Osteoblast (primary cell): ENCODE data around the gene SLC6A4. TPM values are rescaled to one million over a fixed set of nuclear protein-coding genes. Genes with fewer than 3 reads are reported as not detected.

Experiments
- DNase-seq: peaks from one replicate; pipeline ENCODE4 v3.0.0; 2011; ENCODE audit warnings: low spot score, mixed read lengths; ENCODE audit not compliant: insufficient read length; ENCODE audit errors: missing footprints
- H2AFZ ChIP-seq: 2 replicates; pipeline ENCODE4 v1.6.0; 2011; ENCODE audit warnings: mild to moderate bottlenecking, low read length
- H3K27ac ChIP-seq: 2 replicates; pipeline ENCODE4 v1.5.1; 2011; ENCODE audit warnings: mild to moderate bottlenecking, low read depth, low read length, moderate library complexity
- H3K27me3 ChIP-seq: 2 replicates; pipeline ENCODE4 v1.6.0; 2012; ENCODE audit warnings: mild to moderate bottlenecking, control low read depth, inconsistent platforms, low read length, moderate library complexity; ENCODE audit not compliant: insufficient read depth
- H3K36me3 ChIP-seq: 2 replicates; pipeline ENCODE4 v1.5.1; 2011; ENCODE audit warnings: mild to moderate bottlenecking, low read length, control low read depth, moderate library complexity; ENCODE audit not compliant: insufficient read depth
- H3K4me1 ChIP-seq: 2 replicates; pipeline ENCODE4 v1.5.1; 2011; ENCODE audit warnings: mild to moderate bottlenecking, low read length, control low read depth, moderate library complexity; ENCODE audit not compliant: insufficient read depth
- H3K4me2 ChIP-seq: 2 replicates; pipeline ENCODE4 v1.6.0; 2011; ENCODE audit warnings: mild to moderate bottlenecking, low read length; ENCODE audit not compliant: insufficient read depth
- H3K4me3 ChIP-seq: fragments of 200-600 bp; sonication (generic); 3 replicates; pipeline ENCODE4 v1.5.1; 2012; ENCODE audit warnings: mild to moderate bottlenecking, low read length, inconsistent platforms; ENCODE audit not compliant: insufficient read depth
- H3K79me2 ChIP-seq: 2 replicates; pipeline ENCODE4 v1.6.0; 2012; ENCODE audit warnings: mild to moderate bottlenecking, low read length, control low read depth, inconsistent platforms; ENCODE audit not compliant: insufficient read depth
- H3K9me3 ChIP-seq: 2 replicates; pipeline ENCODE4 v1.5.1; 2011; ENCODE audit warnings: low read depth, low read length, control low read depth
- H4K20me1 ChIP-seq: 2 replicates; pipeline ENCODE4 v1.6.0; 2012; ENCODE audit warnings: mild to moderate bottlenecking, low read length, control low read depth; ENCODE audit not compliant: insufficient read depth
- CTCF ChIP-seq: IDR thresholded peaks from 2 replicates; pipeline ENCODE4 v1.5.1; 2011; ENCODE audit warnings: mild to moderate bottlenecking, low read depth, low read length, moderate library complexity; ENCODE audit errors: extremely low read depth
- total RNA-seq: library from RNA; depleted of rRNA; stranded (reverse); fragments of >200 nt; gene quantifications from 2 replicates; pipeline ENCODE4 v1.2.3, GENCODE V29; 2012

The SLC6A4 gene
- total RNA-seq, 1 donor: 0.36 TPM

DNA sequence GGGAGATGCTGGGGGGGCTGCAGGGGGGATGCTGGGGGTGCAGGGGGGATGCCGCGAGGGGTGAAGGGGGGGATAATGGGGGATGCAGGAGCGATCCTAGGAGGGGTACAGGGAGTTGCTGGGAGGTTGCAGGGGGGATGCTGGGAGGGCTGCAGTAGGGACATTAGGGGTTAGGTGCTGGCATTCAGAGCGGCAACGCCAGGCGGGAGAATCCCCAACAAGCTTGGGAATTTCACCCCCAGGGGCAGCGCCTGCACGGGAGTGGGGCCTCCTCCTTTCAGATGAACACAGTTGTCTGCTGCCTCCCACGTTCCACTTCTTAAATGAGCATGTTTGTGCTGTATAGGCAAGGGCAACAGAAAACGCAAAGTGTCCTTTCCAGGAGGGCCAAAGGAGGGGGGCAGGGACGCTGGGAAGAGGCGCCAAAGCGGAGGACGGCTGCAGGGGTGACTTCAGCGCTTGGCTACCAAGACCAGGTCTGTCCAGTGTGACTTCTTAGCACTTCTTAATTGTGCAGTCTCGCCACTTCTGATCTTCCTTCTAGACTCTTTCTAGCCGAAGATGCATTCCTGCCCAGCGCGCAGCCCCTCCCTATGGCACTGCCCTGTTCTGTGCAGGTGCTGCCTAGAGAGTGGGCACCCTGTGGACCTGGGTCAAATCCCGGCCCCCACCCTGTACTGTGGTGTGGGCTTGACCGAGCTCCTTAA lies 2.0 kb upstream of the SLC6A4 start:
- peaks cover 19% of the 10 kb centered on the region for H3K4me1 ChIP-seq
- no peaks in the 10 kb centered on the region for H4K20me1 ChIP-seq
- H3K9me3 ChIP-seq: no peaks in the 10 kb centered on the region
- TF ChIP-seq CTCF: no peak
- H3K4me3 ChIP-seq: no peak overlapping the region
- no peak overlapping the region for H2AFZ ChIP-seq
- no peak overlapping the region for H3K27ac ChIP-seq
- H3K27me3 ChIP-seq: peaks cover 60% of the 10 kb centered on the region
- H3K36me3 ChIP-seq: no peaks in the 10 kb centered on the region
- no peaks in the 10 kb centered on the region for H3K79me2 ChIP-seq
- peak overlapping the region; percentile 48 for H3K4me2 ChIP-seq
- DNase-seq: peak; percentile 70

DNA sequence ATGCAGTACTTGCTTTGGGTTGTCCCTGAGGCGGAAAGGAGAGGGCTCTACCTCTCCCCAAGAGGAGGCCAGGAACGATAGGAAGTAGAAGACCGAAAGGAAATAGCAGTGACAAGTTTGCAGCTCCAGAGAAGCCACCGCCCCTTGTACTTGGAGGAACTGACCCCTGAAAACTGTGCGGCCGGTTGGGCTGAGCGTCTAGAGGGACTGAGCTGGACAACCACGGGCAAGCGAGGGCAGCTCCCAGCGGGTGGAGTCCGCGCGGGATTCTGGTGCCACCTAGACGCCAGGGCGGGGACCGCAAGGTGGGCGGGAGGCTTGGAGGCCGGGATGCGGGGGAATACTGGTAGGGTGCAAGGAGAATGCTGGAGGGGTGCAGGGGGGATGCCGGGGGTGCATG lies 1.3 kb upstream of the SLC6A4 start:
- H3K9me3 ChIP-seq: no peaks in the 10 kb centered on the region
- H3K79me2 ChIP-seq: no peaks in the 10 kb centered on the region
- no peaks in the 10 kb centered on the region for H3K36me3 ChIP-seq
- peaks cover 19% of the 10 kb centered on the region for H3K4me1 ChIP-seq
- DNase-seq: peak; percentile 92
- H4K20me1 ChIP-seq: no peaks in the 10 kb centered on the region
- H3K27ac ChIP-seq: no peak overlapping the region
- peak overlapping the region; percentile 46 for H3K4me3 ChIP-seq
- no peak overlapping the region for H2AFZ ChIP-seq
- peak; percentile 20 for TF ChIP-seq CTCF
- H3K27me3 ChIP-seq: peaks cover 67% of the 10 kb centered on the region
- H3K4me2 ChIP-seq: peak overlapping the region; percentile 72

- TF ChIP-seq CTCF: no peak
- H3K79me2 ChIP-seq: no peaks in the 10 kb centered on the region
- peak overlapping the region; percentile 83 for H3K4me2 ChIP-seq
- H3K27me3 ChIP-seq: peaks cover 69% of the 10 kb centered on the region
- H3K4me1 ChIP-seq: peaks cover 19% of the 10 kb centered on the region
- no peaks in the 10 kb centered on the region for H4K20me1 ChIP-seq
- peak overlapping the region; percentile 68 for H3K4me3 ChIP-seq
- H3K9me3 ChIP-seq: no peaks in the 10 kb centered on the region
- H3K36me3 ChIP-seq: no peaks in the 10 kb centered on the region
- H3K27ac ChIP-seq: no peak overlapping the region
- peak overlapping the region; percentile 78 for H2AFZ ChIP-seq
- DNase-seq: no peak
Observed at GRCh38 chr17:30236297-30236624, 764 bp upstream of the SLC6A4 start.

GRCh38 chr17:30234964-30235363 lies 533 bp downstream of the SLC6A4 start:
- peaks cover 77% of the 10 kb centered on the region for H3K27me3 ChIP-seq
- no peaks in the 10 kb centered on the region for H3K79me2 ChIP-seq
- peak overlapping the region; percentile 83 for H3K4me2 ChIP-seq
- H2AFZ ChIP-seq: peak overlapping the region; percentile 22
- H3K36me3 ChIP-seq: no peaks in the 10 kb centered on the region
- peaks cover 19% of the 10 kb centered on the region for H3K4me1 ChIP-seq
- no peaks in the 10 kb centered on the region for H3K9me3 ChIP-seq
- H4K20me1 ChIP-seq: no peaks in the 10 kb centered on the region
- DNase-seq: peak; percentile 64
- TF ChIP-seq CTCF: no peak
- peak overlapping the region; percentile 68 for H3K4me3 ChIP-seq
- H3K27ac ChIP-seq: no peak overlapping the region
